GM12878 (cell line): Measurements from ENCODE around the gene BDKRB2.

ENCODE experiments used
- CBX3 ChIP-seq: fragments of 200-600 bp; sonication (generic); IDR thresholded peaks from 2 replicates; pipeline ENCODE4 v1.6.1; 2016; ENCODE audit warnings: low read depth, borderline replicate concordance
- EP300 ChIP-seq, 2 experiments: fragments of 150-350 bp in 1 of 2; IDR thresholded peaks; 2 replicates each; pipeline ENCODE4 v1.6.1; 2011 to 2012; ENCODE audit warnings: low read depth in 2 of 2, low read length in 2 of 2, borderline replicate concordance in 1 of 2, improper control_type of control experiment in 1 of 2, inconsistent platforms in 1 of 2; ENCODE audit not compliant: control insufficient read depth in 1 of 2
- FOXM1 ChIP-seq: IDR thresholded peaks from 2 replicates; pipeline ENCODE4 v1.6.1; 2012; ENCODE audit warnings: low read depth, mild to moderate bottlenecking, inconsistent platforms, low read length, moderate library complexity
- POLR2A ChIP-seq: IDR thresholded peaks from 2 replicates; pipeline ENCODE4 v1.6.1; 2011; ENCODE audit warnings: low read depth, mild to moderate bottlenecking, low read length
- POLR2AphosphoS5 ChIP-seq: IDR thresholded peaks from 2 replicates; pipeline ENCODE4 v1.6.1; 2011; ENCODE audit warnings: mild to moderate bottlenecking, low read length, inconsistent platforms
- RUNX3 ChIP-seq: IDR thresholded peaks from 2 replicates; pipeline ENCODE4 v1.6.1; 2012; ENCODE audit warnings: low read length, inconsistent platforms
- SP1 ChIP-seq: IDR thresholded peaks from one replicate; pipeline ENCODE4 v1.6.1; 2011; ENCODE audit warnings: low read depth, low read length
- SUPT20H ChIP-seq: IDR thresholded peaks from 2 replicates; pipeline ENCODE4 v1.6.1; 2011; ENCODE audit warnings: low read depth, mild to moderate bottlenecking, low read length, moderate library complexity, borderline replicate concordance; ENCODE audit not compliant: control insufficient read depth
- TF ChIP-seq, protein P1 (sequence below), 3 experiments: IDR thresholded peaks in 2 of 3; conservative IDR thresholded peaks in 1 of 3; 2 replicates each; pipeline ENCODE4 v1.5.1; 2011; ENCODE audit warnings: low read depth in 3 of 3, low read length in 3 of 3, mild to moderate bottlenecking in 3 of 3, control low read depth in 2 of 3, moderate library complexity in 2 of 3, inconsistent platforms in 1 of 3, mixed read lengths in 1 of 3; ENCODE audit not compliant: control insufficient read depth in 2 of 3, insufficient read depth in 1 of 3; ENCODE audit errors: extremely low read depth in 1 of 3

DNA sequence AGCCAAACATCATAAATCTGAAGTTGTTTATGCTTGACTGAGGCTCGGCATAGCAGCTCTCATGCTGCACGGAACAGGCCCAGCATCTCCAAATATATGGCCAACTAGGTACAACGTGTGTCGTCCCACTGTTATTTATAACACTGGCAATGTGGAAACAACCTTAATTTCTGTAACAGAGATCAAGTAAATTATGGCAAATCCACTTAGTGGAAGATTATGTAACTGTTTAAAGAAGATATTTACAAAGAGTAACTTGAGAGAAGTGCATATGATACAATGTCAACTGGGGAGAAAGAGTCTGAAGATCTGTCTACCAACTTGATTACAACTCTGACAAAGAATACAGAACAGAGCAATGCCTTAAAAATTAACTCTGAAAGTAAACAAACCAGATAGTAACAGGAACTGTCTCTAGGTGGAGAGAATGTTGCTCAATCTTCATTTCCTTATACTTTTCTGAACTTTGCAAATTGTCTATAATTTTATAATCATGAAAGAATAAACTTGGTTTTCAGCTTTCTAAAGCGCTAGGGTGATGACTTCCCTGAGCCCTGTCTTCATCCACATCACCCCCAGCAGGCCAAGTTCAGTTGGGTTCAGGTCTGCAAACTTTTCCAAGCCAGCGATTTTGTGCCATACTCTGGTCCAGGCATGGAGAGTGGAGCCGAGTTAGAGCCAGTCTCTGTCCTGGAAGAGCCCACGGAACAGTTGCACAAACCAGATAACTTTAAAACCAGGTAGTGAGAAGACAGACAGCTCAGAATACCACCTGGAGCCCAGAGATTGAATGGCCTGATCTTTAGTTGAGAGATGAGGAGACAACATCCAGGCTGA is 44.3 kb upstream of the BDKRB2 start:
- TF ChIP-seq FOXM1, result no peak
- TF ChIP-seq POLR2A, result no peak
- no peak for TF ChIP-seq SP1
- no peak for TF ChIP-seq RUNX3
- TF ChIP-seq, protein P1, sequence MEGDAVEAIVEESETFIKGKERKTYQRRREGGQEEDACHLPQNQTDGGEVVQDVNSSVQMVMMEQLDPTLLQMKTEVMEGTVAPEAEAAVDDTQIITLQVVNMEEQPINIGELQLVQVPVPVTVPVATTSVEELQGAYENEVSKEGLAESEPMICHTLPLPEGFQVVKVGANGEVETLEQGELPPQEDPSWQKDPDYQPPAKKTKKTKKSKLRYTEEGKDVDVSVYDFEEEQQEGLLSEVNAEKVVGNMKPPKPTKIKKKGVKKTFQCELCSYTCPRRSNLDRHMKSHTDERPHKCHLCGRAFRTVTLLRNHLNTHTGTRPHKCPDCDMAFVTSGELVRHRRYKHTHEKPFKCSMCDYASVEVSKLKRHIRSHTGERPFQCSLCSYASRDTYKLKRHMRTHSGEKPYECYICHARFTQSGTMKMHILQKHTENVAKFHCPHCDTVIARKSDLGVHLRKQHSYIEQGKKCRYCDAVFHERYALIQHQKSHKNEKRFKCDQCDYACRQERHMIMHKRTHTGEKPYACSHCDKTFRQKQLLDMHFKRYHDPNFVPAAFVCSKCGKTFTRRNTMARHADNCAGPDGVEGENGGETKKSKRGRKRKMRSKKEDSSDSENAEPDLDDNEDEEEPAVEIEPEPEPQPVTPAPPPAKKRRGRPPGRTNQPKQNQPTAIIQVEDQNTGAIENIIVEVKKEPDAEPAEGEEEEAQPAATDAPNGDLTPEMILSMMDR (IDR thresholded peaks at IDR 0.05 in 2 of 3, conservative IDR thresholded peaks at IDR 0.05 in 1 of 3; ENCODE audit: control insufficient read depth in 2 of 3, extremely low read depth in 1 of 3, insufficient read depth in 1 of 3, low read depth in 3 of 3, low read length in 3 of 3), result no peak
- no peak for TF ChIP-seq SUPT20H
- no peak for TF ChIP-seq CBX3
- no peak for TF ChIP-seq EP300 (IDR thresholded peaks at IDR 0.05; ENCODE audit: borderline replicate concordance in 1 of 2, control insufficient read depth in 1 of 2, low read depth in 2 of 2, low read length in 2 of 2)
- no peak for TF ChIP-seq POLR2AphosphoS5
